Activated CD8-positive, alpha-beta memory T cell treated with anti-CD3 and anti-CD28 coated beads, Interleukin-2, amount 50 U/mL, for 1 hour (primary cell): ENCODE data around the gene COL4A1.

ENCODE experiments used
- DNase-seq: peaks from one replicate; pipeline ENCODE4 v3.0.0-alpha.2; 2020; ENCODE audit errors: extremely low read depth

Gene COL4A1

GRCh38 chr13:110261166-110262081, 45.5 kb downstream of the COL4A1 start:
- DNase-seq: no peak

- DNase-seq: no peak
Observed at GRCh38 chr13:110259651-110260050, 47.3 kb downstream of the COL4A1 start.

GRCh38 chr13:110258876-110259631, 47.9 kb downstream of the COL4A1 start:
- DNase-seq: no peak

GRCh38 chr13:110257408-110257807, 49.5 kb downstream of the COL4A1 start:
- DNase-seq: no peak

- DNase-seq: no peak
Observed at GRCh38 chr13:110256126-110256905, 50.6 kb downstream of the COL4A1 start.

- no peak for DNase-seq
Observed at GRCh38 chr13:110254751-110255553, 52.0 kb downstream of the COL4A1 start.

- no peak for DNase-seq
Observed at GRCh38 chr13:110254151-110254679, 52.7 kb downstream of the COL4A1 start.

- no peak for DNase-seq
Observed at GRCh38 chr13:110251193-110251819, 55.7 kb downstream of the COL4A1 start.

- no peak for DNase-seq
Observed at GRCh38 chr13:110250258-110250891, 56.6 kb downstream of the COL4A1 start.

- no peak for DNase-seq
Observed at GRCh38 chr13:110249326-110249725, 57.6 kb downstream of the COL4A1 start.

- DNase-seq: no peak
Observed at GRCh38 chr13:110248449-110249143, 58.4 kb downstream of the COL4A1 start.

- DNase-seq: no peak
Observed at GRCh38 chr13:110246530-110246929, 60.4 kb downstream of the COL4A1 start.

GRCh38 chr13:110245416-110245899, 61.5 kb downstream of the COL4A1 start:
- DNase-seq: no peak

- no peak for DNase-seq
Observed at GRCh38 chr13:110244976-110245375, 62.0 kb downstream of the COL4A1 start.

GRCh38 chr13:110244071-110244830, 62.7 kb downstream of the COL4A1 start:
- no peak for DNase-seq

- DNase-seq: no peak
Observed at GRCh38 chr13:110242615-110243014, 64.3 kb downstream of the COL4A1 start.

- no peak for DNase-seq
Observed at GRCh38 chr13:110240943-110241342, 66.0 kb downstream of the COL4A1 start.

- DNase-seq: no peak
Observed at GRCh38 chr13:110240352-110240751, 66.6 kb downstream of the COL4A1 start.
